Heart right ventricle (tissue), 16 donors: Measurements from ENCODE around the gene IL9R. TPM values are rescaled to one million over a fixed set of nuclear protein-coding genes. Genes with fewer than 3 reads are reported as not detected.

Experiments
- ATAC-seq, 8 donors: fragments of 200-7000 bp; cut with Tn5 transposase; one replicate each; pipeline ENCODE4 v1.9.1; 2020; ENCODE audit warnings: mild to moderate bottlenecking in 8 of 8, moderate library complexity in 8 of 8, moderate number of reproducible peaks in 1 of 8
- DNase-seq, 2 donors: peaks; one replicate each; pipeline ENCODE4 v3.0.0-alpha.2; 2020
- H3K27ac ChIP-seq, 10 donors: fragments of 200-600 bp; sonication (generic) in 2 of 10; one replicate each; pipeline versions ENCODE4 v1.5.0 to v1.8.0; 2020 to 2022; ENCODE audit warnings: mild to moderate bottlenecking in 3 of 10
- H3K27me3 ChIP-seq, 7 donors: fragments of 200-600 bp; one replicate each; pipeline ENCODE4 v1.8.0; 2021 to 2022; ENCODE audit warnings: mild to moderate bottlenecking in 2 of 7
- H3K36me3 ChIP-seq, 9 donors: fragments of 200-600 bp; sonication (generic) in 1 of 9; one replicate each; pipeline versions ENCODE4 v1.5.0 to v1.8.0; 2020 to 2022; ENCODE audit warnings: mild to moderate bottlenecking in 2 of 9
- H3K4me1 ChIP-seq, 9 donors: fragments of 200-600 bp; sonication (generic) in 1 of 9; one replicate each; pipeline versions ENCODE4 v1.5.0 to v1.8.0; 2020 to 2022; ENCODE audit warnings: mild to moderate bottlenecking in 4 of 9
- H3K4me3 ChIP-seq, 10 donors: fragments of 200-600 bp; sonication (generic) in 2 of 10; one replicate each; pipeline versions ENCODE4 v1.5.0 to v1.8.0; 2020 to 2022; ENCODE audit warnings: mild to moderate bottlenecking in 7 of 10, moderate library complexity in 2 of 10
- H3K9me3 ChIP-seq, 11 donors: fragments of 200-600 bp in 10 of 11; sonication (generic) in 2 of 11; one replicate each; pipeline versions ENCODE4 v1.5.0 to v1.8.0; 2013 to 2022; ENCODE audit warnings: mild to moderate bottlenecking in 2 of 11, control low read depth in 1 of 11, moderate library complexity in 1 of 11
- WGBS, 2 donors: extraction: QIAGEN DNeasy Blood & Tissue Kit; methylation state at CpG; one replicate each; pipeline ENCODE4 v1.1.7; 2013; ENCODE audit warnings: inconsistent platforms in 1 of 2; 5-methylcytosine and 5-hydroxymethylcytosine counted together
- intact Hi-C, 10 donors: fragments of 100-400 bp; cut with DNase I; formaldehyde crosslinking; loops; one replicate each; pipeline versions ENCODE4 v1.11.1 to v1.14.2; 2022
- polyA plus RNA-seq, 2 donors: library from polyadenylated mRNA; stranded (reverse); fragments of 200-250 nt; gene quantifications; one replicate each; pipeline ENCODE4 v1.2.3, GENCODE V29; 2013
- total RNA-seq, 10 donors: library from RNA; stranded (reverse); fragmentation: NEBNext Ultra II Directional in 3 of 10; extraction: Animal tissue kit (Norgen Biotek cat#: 25700) in 3 of 10; gene quantifications; one replicate each; pipeline versions ENCODE4 v1.2.1 to v1.2.4, GENCODE V29; 2021 to 2023
- TF ChIP-seq, protein P1 (sequence below), 9 donors: fragments of 200-600 bp; sonication (generic) in 2 of 9; IDR thresholded peaks; one replicate each; pipeline versions ENCODE4 v1.5.0 to v1.8.0; 2021 to 2022; ENCODE audit warnings: antibody characterized with exemption in 9 of 9, mild to moderate bottlenecking in 5 of 9, moderate library complexity in 1 of 9
- donor health status: Arrhythmogenic right ventricular cardiomyopathy.
- donor health status: ischemic (EF 13 %, LVEDD 7.1; RV severe dilation, severe dysfunction).
- donor health status: healthy with polysubstance abuse.
- donor health status: DM: no; HTN: yes; CAD: no.
- donor health status: DM: no; HTN: no; CAD: no.
- donor health status: ischemic (EF 25% LVEDD 6.9; RV normal size, moderate dysfunction).
- donor health status: ischemic (EF 25% LVEDD 5.7; RV mildly dilated, moderate dysfunction).
- donor health status: healthy.
- donor health status: DM: yes; HTN: yes; CAD: no.
- donor health status: Ischemic cardiomyopathy.
- donor health status: ischemic (EF 35%, LVEDD 5.7; RV mildly dilated, moderate dysfunction).
- donor health status: nonischemic (EF 11% LVEDD 7.7; RV severe dilation, severe dysfunction).
- donor health status: DM: yes; HTN: yes; CAD: no.
- donor health status: PGD.
- donor health status: ischemic (EF 29% LVEDD 5.4; RV normal size, mild dysfunction).
- donor health status: nonischemic (EF 23%, LVEDD 6.1; RV moderate dilation, normal function).

The IL9R gene
- total and polyA plus RNA-seq, 12 donors: 0.15 to 0.32 TPM; not detected in 10

DNA sequence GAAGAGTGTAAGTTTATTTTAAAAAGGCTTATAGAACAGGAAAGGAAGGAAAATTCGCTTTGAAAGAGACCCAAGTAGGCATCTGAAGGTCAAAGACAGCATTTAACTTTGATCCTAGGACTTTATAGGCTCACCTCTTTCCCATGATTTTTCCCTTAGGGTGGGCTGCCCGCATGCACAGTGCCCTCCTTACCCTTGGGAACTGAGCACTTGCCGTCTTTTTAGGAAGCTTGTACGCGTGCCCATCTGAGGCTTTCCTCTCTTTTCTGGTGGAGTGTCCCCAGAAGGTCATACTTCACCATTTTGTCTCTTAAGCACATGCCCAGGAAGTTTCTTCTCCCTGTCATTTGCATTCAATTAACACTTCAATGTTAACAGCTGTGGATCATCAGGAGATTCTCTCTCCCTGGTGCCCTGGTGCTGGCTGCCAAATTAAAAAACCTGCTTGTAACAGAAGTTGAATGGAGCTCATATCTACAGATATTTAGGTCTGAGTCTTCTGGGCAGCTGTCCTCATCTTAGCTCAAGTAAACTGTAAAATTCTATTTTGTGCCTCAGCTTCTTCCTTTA, 38.4 kb upstream of the IL9R start:
- H3K27ac ChIP-seq: no peak overlapping the region
- no peaks in the 10 kb centered on the region for H3K4me1 ChIP-seq
- 68% methylated on average over 5 of the region's 5 CpGs for WGBS, 2 donors
- H3K27me3 ChIP-seq: peaks cover 0 to 11% (median 0%) of the 10 kb centered on the region in 7 donors
- ATAC-seq (no peak), DNase-seq (no peak)
- H3K36me3 ChIP-seq: no peaks in the 10 kb centered on the region
- H3K4me3 ChIP-seq: no peak overlapping the region
- TF ChIP-seq, protein P1, sequence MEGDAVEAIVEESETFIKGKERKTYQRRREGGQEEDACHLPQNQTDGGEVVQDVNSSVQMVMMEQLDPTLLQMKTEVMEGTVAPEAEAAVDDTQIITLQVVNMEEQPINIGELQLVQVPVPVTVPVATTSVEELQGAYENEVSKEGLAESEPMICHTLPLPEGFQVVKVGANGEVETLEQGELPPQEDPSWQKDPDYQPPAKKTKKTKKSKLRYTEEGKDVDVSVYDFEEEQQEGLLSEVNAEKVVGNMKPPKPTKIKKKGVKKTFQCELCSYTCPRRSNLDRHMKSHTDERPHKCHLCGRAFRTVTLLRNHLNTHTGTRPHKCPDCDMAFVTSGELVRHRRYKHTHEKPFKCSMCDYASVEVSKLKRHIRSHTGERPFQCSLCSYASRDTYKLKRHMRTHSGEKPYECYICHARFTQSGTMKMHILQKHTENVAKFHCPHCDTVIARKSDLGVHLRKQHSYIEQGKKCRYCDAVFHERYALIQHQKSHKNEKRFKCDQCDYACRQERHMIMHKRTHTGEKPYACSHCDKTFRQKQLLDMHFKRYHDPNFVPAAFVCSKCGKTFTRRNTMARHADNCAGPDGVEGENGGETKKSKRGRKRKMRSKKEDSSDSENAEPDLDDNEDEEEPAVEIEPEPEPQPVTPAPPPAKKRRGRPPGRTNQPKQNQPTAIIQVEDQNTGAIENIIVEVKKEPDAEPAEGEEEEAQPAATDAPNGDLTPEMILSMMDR (IDR thresholded peaks at IDR 0.05): no peak
- intact Hi-C loops: no loop called here
- peaks cover 0 to 10% (median 5%) of the 10 kb centered on the region in 11 donors for H3K9me3 ChIP-seq

DNA sequence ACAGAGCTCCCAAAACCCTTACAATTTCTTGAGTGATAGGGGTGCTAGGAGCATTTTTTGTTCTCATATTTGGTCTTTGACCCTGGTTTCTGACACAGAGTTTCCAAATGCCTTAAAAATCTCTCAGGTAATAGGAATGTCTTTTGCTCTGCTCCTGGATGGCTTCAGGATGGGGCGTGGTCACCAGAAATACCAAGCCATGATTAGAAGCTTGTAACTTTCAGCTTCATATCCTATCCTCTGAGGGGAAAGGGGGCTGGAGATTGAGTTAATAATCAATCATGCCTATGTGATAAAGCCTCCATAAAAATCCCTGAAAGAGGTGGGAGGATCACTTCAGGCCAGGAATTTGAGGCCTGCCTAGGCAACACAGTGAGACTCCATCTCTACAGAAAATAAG, 34.6 kb upstream of the IL9R start:
- intact Hi-C loops: no loop called here
- H3K9me3 ChIP-seq: peaks cover 0 to 17% (median 8%) of the 10 kb centered on the region in 11 donors

DNA sequence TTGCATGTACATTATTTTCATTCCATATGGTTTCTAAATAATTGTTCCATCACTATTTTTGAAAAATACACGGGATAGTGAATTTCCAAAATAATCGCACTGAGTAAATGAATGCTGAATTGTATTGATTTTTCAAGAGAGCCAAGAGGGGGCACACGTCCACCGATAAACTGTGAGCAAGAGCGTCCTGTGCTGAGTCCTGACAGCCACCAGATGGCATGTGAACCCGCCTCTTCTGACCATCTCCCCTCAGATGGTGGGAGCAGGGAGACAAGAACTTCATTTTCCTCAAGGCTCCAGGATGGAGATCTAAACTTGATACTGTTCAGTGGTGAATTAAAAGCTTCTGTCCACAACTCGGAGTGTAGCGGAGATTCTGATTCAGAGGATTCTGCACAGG, 30.6 kb upstream of the IL9R start:
- WGBS, 2 donors: 43 to 48% methylated on average over 8 of the region's 8 CpGs
- TF ChIP-seq, protein P1 (IDR thresholded peaks at IDR 0.05): peak in 6 of 9 donors; percentile 12 to 42 (median 38)
- intact Hi-C loops: no loop called here
- no peak for ATAC-seq
- H3K27ac ChIP-seq: no peak overlapping the region
- peaks cover 0 to 26% (median 8%) of the 10 kb centered on the region in 11 donors for H3K9me3 ChIP-seq
- H3K4me3 ChIP-seq: no peak overlapping the region
- no peaks in the 10 kb centered on the region for H3K36me3 ChIP-seq
- H3K27me3 ChIP-seq: peaks cover 0 to 7% (median 0%) of the 10 kb centered on the region in 7 donors
- no peaks in the 10 kb centered on the region for H3K4me1 ChIP-seq
- DNase-seq: no peak

More for the DNA sequence above, 34.6 kb upstream of the IL9R start:
- Histone ChIP-seq H3K36me3 (no peaks in the 10 kb centered on the region), H3K27me3 (peaks cover 0 to 11% (median 0%) of the 10 kb centered on the region in 7 donors), H3K4me3 (no peak overlapping the region), H3K27ac (no peak overlapping the region), H3K4me1 (no peaks in the 10 kb centered on the region)
- DNase-seq (no peak), ATAC-seq (no peak)
- 26 to 29% methylated on average over 1 of the region's 1 CpG for WGBS, 2 donors
- TF ChIP-seq, protein P1 (IDR thresholded peaks at IDR 0.05): no peak

DNA sequence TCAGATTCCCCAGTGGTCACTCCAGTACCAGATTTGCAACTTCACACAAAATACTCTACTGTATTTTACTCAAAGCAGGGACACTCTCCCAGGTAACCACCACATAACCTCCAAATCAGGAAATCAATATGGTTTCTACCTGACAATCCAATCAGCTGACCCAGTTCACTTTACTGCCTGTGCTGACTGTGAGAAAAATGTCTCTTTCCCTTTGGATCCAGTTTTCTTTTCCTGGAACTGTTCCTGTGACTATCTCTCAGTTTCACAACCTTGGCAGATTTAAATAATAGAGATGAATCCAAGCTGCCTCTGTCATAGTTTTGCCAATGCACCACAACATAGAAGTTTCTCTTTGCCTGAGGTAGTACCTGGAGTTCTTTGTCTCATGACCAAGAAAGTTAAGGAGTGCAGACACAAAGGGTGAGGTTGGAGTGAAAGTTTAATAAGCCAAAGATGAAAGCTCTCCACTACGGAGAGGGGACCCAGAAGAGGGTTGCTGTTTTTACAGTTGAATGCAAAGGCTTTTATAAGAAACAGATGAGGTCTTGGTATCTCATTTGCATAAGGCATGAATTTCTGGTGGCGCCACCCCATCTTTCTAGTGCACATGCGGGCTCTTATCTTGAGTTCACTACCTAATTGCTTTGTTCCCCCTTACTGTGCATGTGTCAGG, 29.7 kb upstream of the IL9R start:
- Histone ChIP-seq H3K4me1 (no peaks in the 10 kb centered on the region), H3K4me3 (no peak overlapping the region), H3K9me3 (peaks cover 0 to 26% (median 8%) of the 10 kb centered on the region in 11 donors), H3K36me3 (no peaks in the 10 kb centered on the region), H3K27ac (no peak overlapping the region), H3K27me3 (peaks cover 0 to 6% (median 0%) of the 10 kb centered on the region in 7 donors)
- TF ChIP-seq, protein P1 (IDR thresholded peaks at IDR 0.05): no peak
- intact Hi-C loops: no loop called here
- ATAC-seq (no peak), DNase-seq (no peak)
- WGBS, 2 donors: 63 to 67% methylated on average over 3 of the region's 3 CpGs
